Measurements from ENCODE around the gene TCP1. TPM values are rescaled to one million over a fixed set of nuclear protein-coding genes. Genes with fewer than 3 reads are reported as not detected.
A peak's percentile ranks its signal among the peaks of the same experiment; 100 is the strongest.

TCP1 gene
- total RNA-seq, 2 donors from 2014 or later: 101 to 102 TPM

GRCh38 chr6:159761873-159762680, 27.3 kb downstream of the TCP1 start, which contains the start of gene ACAT2:
ACAT2 (plus strand) TSS chr6:159762045; CDS start chr6:159762088, 43 bp downstream.
- H3K27ac ChIP-seq: peak within 1 kb of the TSS; percentile 98 to 99
- H3K4me1 ChIP-seq: peaks cover 0 to 18% of the 10 kb centered on the region in 2 donors
- no peaks in the 10 kb centered on the region for H3K9me3 ChIP-seq
- H3K36me3 ChIP-seq: peaks cover 3% of the 10 kb centered on the region
- H3K4me3 ChIP-seq: peak within 1 kb of the TSS; percentile 81 to 97
- TF ChIP-seq, protein P1, sequence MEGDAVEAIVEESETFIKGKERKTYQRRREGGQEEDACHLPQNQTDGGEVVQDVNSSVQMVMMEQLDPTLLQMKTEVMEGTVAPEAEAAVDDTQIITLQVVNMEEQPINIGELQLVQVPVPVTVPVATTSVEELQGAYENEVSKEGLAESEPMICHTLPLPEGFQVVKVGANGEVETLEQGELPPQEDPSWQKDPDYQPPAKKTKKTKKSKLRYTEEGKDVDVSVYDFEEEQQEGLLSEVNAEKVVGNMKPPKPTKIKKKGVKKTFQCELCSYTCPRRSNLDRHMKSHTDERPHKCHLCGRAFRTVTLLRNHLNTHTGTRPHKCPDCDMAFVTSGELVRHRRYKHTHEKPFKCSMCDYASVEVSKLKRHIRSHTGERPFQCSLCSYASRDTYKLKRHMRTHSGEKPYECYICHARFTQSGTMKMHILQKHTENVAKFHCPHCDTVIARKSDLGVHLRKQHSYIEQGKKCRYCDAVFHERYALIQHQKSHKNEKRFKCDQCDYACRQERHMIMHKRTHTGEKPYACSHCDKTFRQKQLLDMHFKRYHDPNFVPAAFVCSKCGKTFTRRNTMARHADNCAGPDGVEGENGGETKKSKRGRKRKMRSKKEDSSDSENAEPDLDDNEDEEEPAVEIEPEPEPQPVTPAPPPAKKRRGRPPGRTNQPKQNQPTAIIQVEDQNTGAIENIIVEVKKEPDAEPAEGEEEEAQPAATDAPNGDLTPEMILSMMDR (IDR thresholded peaks at IDR 0.05): peak in 1 of 2 donors; percentile 14
- no peaks in the 10 kb centered on the region for H3K27me3 ChIP-seq
- DNase-seq (ENCODE audit: low spot score): peak; percentile 98

- Histone ChIP-seq H3K4me3 (peak overlapping the region; percentile 81 to 97), H3K36me3 (peaks cover 3% of the 10 kb centered on the region), H3K4me1 (peaks cover 0 to 18% of the 10 kb centered on the region in 2 donors), H3K27me3 (no peaks in the 10 kb centered on the region), H3K9me3 (no peaks in the 10 kb centered on the region), H3K27ac (peak overlapping the region; percentile 98 to 99)
- TF ChIP-seq, protein P1 (IDR thresholded peaks at IDR 0.05): no peak
- no peak for DNase-seq (ENCODE audit: low spot score)
These were observed 28.1 kb downstream of the TCP1 start for GRCh38 chr6:159761129-159761872.

GRCh38 chr6:159760602-159761057, 28.8 kb downstream of the TCP1 start:
- Histone ChIP-seq H3K4me3 (no peak overlapping the region), H3K27ac (peak overlapping the region; percentile 98 to 99), H3K9me3 (no peaks in the 10 kb centered on the region), H3K27me3 (no peaks in the 10 kb centered on the region), H3K4me1 (peaks cover 0 to 18% of the 10 kb centered on the region in 2 donors), H3K36me3 (peaks cover 8% of the 10 kb centered on the region)
- DNase-seq (ENCODE audit: low spot score): no peak
- TF ChIP-seq, protein P1 (IDR thresholded peaks at IDR 0.05): no peak

DNA sequence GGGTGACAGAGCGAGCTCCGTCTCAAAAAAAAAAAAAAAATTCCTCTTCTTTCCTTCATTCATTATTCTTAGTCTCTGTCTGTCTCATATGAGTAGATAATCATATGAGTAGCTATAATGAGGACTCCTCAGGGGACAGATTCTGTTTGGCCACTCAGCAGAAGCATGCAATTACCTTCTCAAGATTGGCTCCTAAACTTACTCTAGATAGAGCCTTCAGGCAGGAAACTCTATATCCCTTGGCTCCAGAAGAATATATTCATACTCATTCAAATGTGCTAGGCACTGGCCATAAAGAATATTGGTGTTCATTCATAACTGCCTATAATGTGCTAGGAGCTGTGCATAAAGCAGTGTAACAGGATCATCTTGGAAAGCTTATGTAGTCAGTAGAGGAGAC, 29.8 kb downstream of the TCP1 start:
- TF ChIP-seq, protein P1 (IDR thresholded peaks at IDR 0.05): no peak
- H3K4me3 ChIP-seq: no peak overlapping the region
- no peaks in the 10 kb centered on the region for H3K9me3 ChIP-seq
- H3K27me3 ChIP-seq: no peaks in the 10 kb centered on the region
- DNase-seq (ENCODE audit: low spot score): no peak
- no peak overlapping the region for H3K27ac ChIP-seq
- peaks cover 0 to 18% of the 10 kb centered on the region in 2 donors for H3K4me1 ChIP-seq
- peaks cover 18% of the 10 kb centered on the region for H3K36me3 ChIP-seq

GRCh38 chr6:159758031-159759001, 31.1 kb downstream of the TCP1 start:
- no peaks in the 10 kb centered on the region for H3K27me3 ChIP-seq
- no peak overlapping the region for H3K4me3 ChIP-seq
- TF ChIP-seq, protein P1 (IDR thresholded peaks at IDR 0.05): no peak
- H3K27ac ChIP-seq: no peak overlapping the region
- no peaks in the 10 kb centered on the region for H3K9me3 ChIP-seq
- peaks cover 28% of the 10 kb centered on the region for H3K36me3 ChIP-seq
- no peak for DNase-seq (ENCODE audit: low spot score)
- H3K4me1 ChIP-seq: peaks cover 0 to 18% of the 10 kb centered on the region in 2 donors
